GM19463 (cell line): ENCODE measurements around the gene AS3MT.
"Not testable (repeated sequence)": the region's sequence is repeated elsewhere in the genome, so short reads cannot be mapped to it uniquely, and the experiment has no call there.

Experiments
- ATAC-seq: cut with Tn5 transposase; IDR thresholded peaks from one replicate; pipeline ENCODE4 v1.9.1; 2021; ENCODE audit warnings: mild to moderate bottlenecking, moderate library complexity; ENCODE audit not compliant: unreplicated experiment

Gene AS3MT

GRCh38 chr10:102869258-102870198, at the start of gene AS3MT:
AS3MT (plus strand) TSS chr10:102869470; CDS start chr10:102869593, 123 bp downstream.
- ATAC-seq: no peak

- not testable (repeated sequence) for ATAC-seq
Observed at GRCh38 chr10:102820008-102820407, 49.3 kb upstream of the AS3MT start.

- ATAC-seq: no peak
Observed at GRCh38 chr10:102822222-102822621, 47.0 kb upstream of the AS3MT start.

GRCh38 chr10:102824664-102825063, 44.6 kb upstream of the AS3MT start:
- ATAC-seq: no peak

- no peak for ATAC-seq
Observed at GRCh38 chr10:102826148-102826796, 43.0 kb upstream of the AS3MT start.

GRCh38 chr10:102827597-102827975, 41.7 kb upstream of the AS3MT start:
- no peak for ATAC-seq

GRCh38 chr10:102831322-102832071, 37.8 kb upstream of the AS3MT start:
- ATAC-seq: no peak

- ATAC-seq: no peak
Observed at GRCh38 chr10:102832248-102832647, 37.0 kb upstream of the AS3MT start.

GRCh38 chr10:102832987-102833386, 36.3 kb upstream of the AS3MT start:
- no peak for ATAC-seq

GRCh38 chr10:102834143-102834542, 35.1 kb upstream of the AS3MT start:
- ATAC-seq: no peak

GRCh38 chr10:102835007-102835482, 34.2 kb upstream of the AS3MT start:
- no peak for ATAC-seq

- no peak for ATAC-seq
Observed at GRCh38 chr10:102837230-102837721, 32.0 kb upstream of the AS3MT start, which contains the start of gene CYP17A1. CYP17A1 (minus strand) TSS chr10:102837413; CDS start chr10:102837361, 52 bp downstream.

GRCh38 chr10:102838276-102838927, 30.9 kb upstream of the AS3MT start:
- not testable (repeated sequence) for ATAC-seq

- no peak for ATAC-seq
Observed at GRCh38 chr10:102841827-102842345, 27.4 kb upstream of the AS3MT start.

GRCh38 chr10:102843139-102843538, 26.1 kb upstream of the AS3MT start:
- not testable (repeated sequence) for ATAC-seq

GRCh38 chr10:102844190-102844776, 25.0 kb upstream of the AS3MT start:
- not testable (repeated sequence) for ATAC-seq

- ATAC-seq: no peak
Observed at GRCh38 chr10:102845352-102845902, 23.8 kb upstream of the AS3MT start.

GRCh38 chr10:102850025-102850518, 19.2 kb upstream of the AS3MT start:
- no peak for ATAC-seq

GRCh38 chr10:102853237-102853636, 16.0 kb upstream of the AS3MT start:
- ATAC-seq: not testable (repeated sequence)
